HUES64 (cell line): ENCODE results near the gene ECT2L.

Experiments used
- H3K27ac ChIP-seq: 2 replicates; pipeline ENCODE4 v1.7.0; 2013; ENCODE audit warnings: low read depth, low read length, inconsistent platforms
- H3K27me3 ChIP-seq: 2 replicates; pipeline ENCODE4 v1.6.1; 2013; ENCODE audit warnings: mild to moderate bottlenecking, low read length; ENCODE audit not compliant: insufficient read depth
- H3K36me3 ChIP-seq: 2 replicates; pipeline ENCODE4 v1.6.1; 2013; ENCODE audit warnings: mild to moderate bottlenecking, low read length; ENCODE audit not compliant: insufficient read depth
- H3K4me1 ChIP-seq: 2 replicates; pipeline ENCODE4 v1.6.1; 2013; ENCODE audit warnings: mild to moderate bottlenecking, low read length, moderate library complexity; ENCODE audit not compliant: insufficient read depth
- H3K4me3 ChIP-seq: 2 replicates; pipeline ENCODE4 v1.5.1; 2013; ENCODE audit warnings: mild to moderate bottlenecking, low read length, moderate library complexity
- H3K9ac ChIP-seq: 2 replicates; pipeline ENCODE4 v1.6.1; 2013; ENCODE audit warnings: mild to moderate bottlenecking, low read depth, low read length
- H3K9me3 ChIP-seq: 2 replicates; pipeline ENCODE4 v1.6.1; 2013; ENCODE audit warnings: low read depth, low read length; ENCODE audit not compliant: insufficient read depth
- WGBS: fragments of 150-250, 120-280 bp; methylation state at CpG from one replicate; pipeline ENCODE4 v1.1.7; 2013; ENCODE audit warnings: missing lambda C conversion rate; 5-methylcytosine and 5-hydroxymethylcytosine counted together

The ECT2L gene

GRCh38 chr6:138806889-138807288 is 11.0 kb downstream of the ECT2L start:
- Histone ChIP-seq H3K27ac (no peak overlapping the region), H3K4me1 (no peaks in the 10 kb centered on the region), H3K9me3 (no peaks in the 10 kb centered on the region), H3K4me3 (no peak overlapping the region), H3K27me3 (no peaks in the 10 kb centered on the region; the same call in 1 of the 2 replicates), H3K36me3 (no peaks in the 10 kb centered on the region), H3K9ac (no peak overlapping the region)
- no CpG with 5 or more reads among the region's 1 CpG for WGBS

GRCh38 chr6:138809677-138810076 is 13.8 kb downstream of the ECT2L start:
- H3K27ac ChIP-seq = no peak overlapping the region
- H3K9ac ChIP-seq = no peak overlapping the region
- no peaks in the 10 kb centered on the region for H3K36me3 ChIP-seq
- no peaks in the 10 kb centered on the region for H3K27me3 ChIP-seq
- H3K4me3 ChIP-seq = no peak overlapping the region
- no peaks in the 10 kb centered on the region for H3K4me1 ChIP-seq
- no peaks in the 10 kb centered on the region for H3K9me3 ChIP-seq
- WGBS = 89% methylated on average over 1 of the region's 3 CpGs

- H3K9me3 ChIP-seq = no peaks in the 10 kb centered on the region
- no peaks in the 10 kb centered on the region for H3K27me3 ChIP-seq
- no peaks in the 10 kb centered on the region for H3K4me1 ChIP-seq
- WGBS = 89% methylated on average over 3 of the region's 3 CpGs
- no peak overlapping the region for H3K27ac ChIP-seq
- no peak overlapping the region for H3K9ac ChIP-seq
- no peaks in the 10 kb centered on the region for H3K36me3 ChIP-seq
- H3K4me3 ChIP-seq = no peak overlapping the region
Observed at GRCh38 chr6:138811866-138812265, 16.0 kb downstream of the ECT2L start.

GRCh38 chr6:138814179-138814834 is 18.4 kb downstream of the ECT2L start:
- H3K36me3 ChIP-seq = no peaks in the 10 kb centered on the region
- H3K27me3 ChIP-seq = no peaks in the 10 kb centered on the region
- no peak overlapping the region for H3K27ac ChIP-seq
- H3K9ac ChIP-seq = no peak overlapping the region
- WGBS = 82% methylated on average over 2 of the region's 5 CpGs
- no peaks in the 10 kb centered on the region for H3K9me3 ChIP-seq
- no peak overlapping the region for H3K4me3 ChIP-seq
- H3K4me1 ChIP-seq = peaks cover 16% of the 10 kb centered on the region

GRCh38 chr6:138815221-138815620 is 19.3 kb downstream of the ECT2L start:
- Histone ChIP-seq H3K4me3 (no peak overlapping the region), H3K27me3 (no peaks in the 10 kb centered on the region), H3K9me3 (no peaks in the 10 kb centered on the region), H3K4me1 (peaks cover 16% of the 10 kb centered on the region), H3K27ac (no peak overlapping the region), H3K36me3 (no peaks in the 10 kb centered on the region), H3K9ac (no peak overlapping the region)
- 90% methylated on average over 6 of the region's 6 CpGs for WGBS

- Histone ChIP-seq H3K36me3 (no peaks in the 10 kb centered on the region), H3K27ac (no peak overlapping the region), H3K4me1 (peaks cover 16% of the 10 kb centered on the region), H3K9ac (no peak overlapping the region), H3K27me3 (no peaks in the 10 kb centered on the region), H3K4me3 (no peak overlapping the region), H3K9me3 (no peaks in the 10 kb centered on the region)
- WGBS = 64% methylated on average over 4 of the region's 4 CpGs
Observed at GRCh38 chr6:138815797-138816528, 20.1 kb downstream of the ECT2L start.

GRCh38 chr6:138817799-138818198 is 21.9 kb downstream of the ECT2L start:
- Histone ChIP-seq H3K9ac (peak overlapping the region; percentile 9; the same call in 1 of the 2 replicates), H3K36me3 (no peaks in the 10 kb centered on the region), H3K4me1 (peaks cover 16% of the 10 kb centered on the region), H3K4me3 (no peak overlapping the region), H3K9me3 (no peaks in the 10 kb centered on the region), H3K27me3 (no peaks in the 10 kb centered on the region), H3K27ac (peak overlapping the region; percentile 16; the same call in 1 of the 2 replicates)
- 74% methylated on average over 4 of the region's 4 CpGs for WGBS

GRCh38 chr6:138818496-138819194 is 22.8 kb downstream of the ECT2L start:
- H3K27ac ChIP-seq = no peak overlapping the region
- H3K4me1 ChIP-seq = peaks cover 16% of the 10 kb centered on the region
- no peaks in the 10 kb centered on the region for H3K9me3 ChIP-seq
- H3K27me3 ChIP-seq = no peaks in the 10 kb centered on the region
- H3K36me3 ChIP-seq = no peaks in the 10 kb centered on the region
- H3K4me3 ChIP-seq = no peak overlapping the region
- WGBS = 94% methylated on average over 10 of the region's 10 CpGs
- H3K9ac ChIP-seq = no peak overlapping the region; the same call in 1 of the 2 replicates

GRCh38 chr6:138821519-138821918 is 25.6 kb downstream of the ECT2L start:
- no peaks in the 10 kb centered on the region for H3K9me3 ChIP-seq
- H3K4me3 ChIP-seq = no peak overlapping the region
- WGBS = 93% methylated on average over 4 of the region's 4 CpGs
- no peaks in the 10 kb centered on the region for H3K27me3 ChIP-seq
- H3K9ac ChIP-seq = no peak overlapping the region
- no peaks in the 10 kb centered on the region for H3K36me3 ChIP-seq
- H3K4me1 ChIP-seq = peaks cover 16% of the 10 kb centered on the region
- no peak overlapping the region for H3K27ac ChIP-seq

- Histone ChIP-seq H3K4me3 (no peak overlapping the region), H3K9ac (no peak overlapping the region)
- 81% methylated on average over 11 of the region's 11 CpGs for whole genome bisulfite sequencing
Observed at GRCh38 chr6:138824482-138825144, 28.7 kb downstream of the ECT2L start.

GRCh38 chr6:138830248-138830647 is 34.4 kb downstream of the ECT2L start:
- H3K27me3 ChIP-seq = no peaks in the 10 kb centered on the region
- 88% methylated on average over 7 of the region's 7 CpGs for WGBS
- no peaks in the 10 kb centered on the region for H3K36me3 ChIP-seq
- H3K9me3 ChIP-seq = no peaks in the 10 kb centered on the region
- no peak overlapping the region for H3K27ac ChIP-seq
- H3K4me3 ChIP-seq = no peak overlapping the region
- peaks cover 9% of the 10 kb centered on the region for H3K4me1 ChIP-seq
- H3K9ac ChIP-seq = no peak overlapping the region

More at GRCh38 chr6:138824482-138825144, 28.7 kb downstream of the ECT2L start:
- Histone ChIP-seq H3K27ac (no peak overlapping the region), H3K9me3 (no peaks in the 10 kb centered on the region), H3K27me3 (no peaks in the 10 kb centered on the region), H3K36me3 (no peaks in the 10 kb centered on the region), H3K4me1 (peaks cover 9% of the 10 kb centered on the region)
